GM12873 (cell line): ENCODE results near the gene POU5F1.
A peak's percentile ranks its signal among the peaks of the same experiment; 100 is the strongest.

Experiments
- CTCF ChIP-seq: IDR thresholded peaks from 2 replicates; pipeline ENCODE4 v1.5.1; 2012; ENCODE audit warnings: low read depth, mild to moderate bottlenecking, moderate library complexity, low read length, control low read depth; ENCODE audit not compliant: insufficient read depth; ENCODE audit errors: missing control alignments

POU5F1 gene

GRCh38 chr6:31161216-31162126 lies 9.0 kb downstream of the POU5F1 start:
- TF ChIP-seq CTCF, result no peak

GRCh38 chr6:31158863-31159855 lies 11.3 kb downstream of the POU5F1 start:
- peak; percentile 34 for TF ChIP-seq CTCF

- no peak for TF ChIP-seq CTCF
These were observed 12.2 kb downstream of the POU5F1 start, which contains the start of gene TCF19 for GRCh38 chr6:31158140-31158862. TCF19 (plus strand) TSS chr6:31158589; CDS start chr6:31159470, 881 bp downstream.

- TF ChIP-seq CTCF, result no peak
These were observed 12.9 kb downstream of the POU5F1 start, which contains the start of gene CCHCR1 for GRCh38 chr6:31157513-31158139. CCHCR1 (minus strand) TSS chr6:31157802; CDS start chr6:31157600, 202 bp downstream.

GRCh38 chr6:31156641-31157040 lies 13.8 kb downstream of the POU5F1 start:
- no peak for TF ChIP-seq CTCF

GRCh38 chr6:31154436-31154835 lies 16.0 kb downstream of the POU5F1 start:
- TF ChIP-seq CTCF, result no peak
